Pons (tissue), 1 donor: ENCODE measurements around the gene ZBP1.
A peak's percentile ranks its signal among the peaks of the same experiment; 100 is the strongest.

Source experiments
- DNase-seq: peaks from one replicate; pipeline ENCODE4 v3.0.0-alpha.2; 2016; ENCODE audit warnings: low spot score

Gene ZBP1

GRCh38 chr20:57618091-57618763 is 2.0 kb downstream of the ZBP1 start:
- DNase-seq: no peak

GRCh38 chr20:57617079-57617795 is 3.0 kb downstream of the ZBP1 start:
- DNase-seq: no peak

- no peak for DNase-seq
Observed at GRCh38 chr20:57616143-57616951, 3.9 kb downstream of the ZBP1 start.

GRCh38 chr20:57615445-57615811 is 4.8 kb downstream of the ZBP1 start:
- DNase-seq: no peak

- DNase-seq: no peak
Observed at GRCh38 chr20:57614490-57615444, 5.5 kb downstream of the ZBP1 start.

GRCh38 chr20:57613481-57613921 is 6.7 kb downstream of the ZBP1 start:
- no peak for DNase-seq

- no peak for DNase-seq
Observed at GRCh38 chr20:57612916-57613315, 7.3 kb downstream of the ZBP1 start.

- no peak for DNase-seq
Observed at GRCh38 chr20:57612436-57612835, 7.8 kb downstream of the ZBP1 start.

- peak; percentile 73 for DNase-seq
Observed at GRCh38 chr20:57611586-57612311, 8.5 kb downstream of the ZBP1 start.

GRCh38 chr20:57610261-57610952 is 9.8 kb downstream of the ZBP1 start:
- no peak for DNase-seq

- no peak for DNase-seq
Observed at GRCh38 chr20:57609842-57610167, 10.4 kb downstream of the ZBP1 start.

- no peak for DNase-seq
Observed at GRCh38 chr20:57609086-57609841, 11.0 kb downstream of the ZBP1 start.

GRCh38 chr20:57608516-57608915 is 11.7 kb downstream of the ZBP1 start:
- DNase-seq: no peak

- DNase-seq: no peak
Observed at GRCh38 chr20:57605878-57606277, 14.3 kb downstream of the ZBP1 start.

- no peak for DNase-seq
Observed at GRCh38 chr20:57605045-57605444, 15.2 kb downstream of the ZBP1 start.

GRCh38 chr20:57603120-57603519 is 17.1 kb downstream of the ZBP1 start:
- DNase-seq: no peak

- no peak for DNase-seq
Observed at GRCh38 chr20:57601737-57602136, 18.5 kb downstream of the ZBP1 start.

- DNase-seq: no peak
Observed at GRCh38 chr20:57601211-57601570, 19.0 kb downstream of the ZBP1 start.

- DNase-seq: no peak
Observed at GRCh38 chr20:57600320-57601210, 19.7 kb downstream of the ZBP1 start.
